Cardiac muscle cell (in vitro differentiated cells and primary cell): Measurements from ENCODE around the gene SRPK2. TPM values are rescaled to one million over a fixed set of nuclear protein-coding genes. Genes with fewer than 3 reads are reported as not detected.

Source experiments
- DNase-seq, 2 donors: peaks; one replicate each; pipeline versions ENCODE4 v3.0.0 to v3.0.0-alpha.2; 2010 to 2017; ENCODE audit warnings: low read depth in 1 of 2, low spot score in 1 of 2
- H3K27ac ChIP-seq: fragments of 200-600 bp; sonication (generic); 2 replicates; pipeline ENCODE4 v1.5.1; 2016
- H3K27me3 ChIP-seq: fragments of 200-600 bp; sonication (generic); 2 replicates; pipeline ENCODE4 v1.6.0; 2016; ENCODE audit warnings: control low read depth
- H3K36me3 ChIP-seq: fragments of 200-600 bp; sonication (generic); 2 replicates; pipeline ENCODE4 v1.5.1; 2016; ENCODE audit warnings: control low read depth
- H3K4me1 ChIP-seq: fragments of 200-600 bp; sonication (generic); 2 replicates; pipeline ENCODE4 v1.8.1; 2017; ENCODE audit warnings: low read depth, mild to moderate bottlenecking, mixed run types
- H3K4me3 ChIP-seq: fragments of 200-600 bp; sonication (generic); 2 replicates; pipeline ENCODE4 v1.5.1; 2016; ENCODE audit warnings: mild to moderate bottlenecking
- H3K9me3 ChIP-seq: fragments of 200-600 bp; sonication (generic); 2 replicates; pipeline ENCODE4 v1.5.1; 2017; ENCODE audit warnings: low read depth, mild to moderate bottlenecking, control low read depth
- CTCF ChIP-seq: IDR thresholded peaks from 2 replicates; pipeline ENCODE4 v1.5.1; 2012; ENCODE audit warnings: low read depth, mild to moderate bottlenecking, low read length
- polyA plus RNA-seq: library from polyadenylated mRNA; unstranded; fragments of >200 nt; fragmentation: Nextera tagmentation; extraction: Ambion mirVana; gene quantifications from 2 replicates; pipeline ENCODE4 v1.2.1, GENCODE V29; 2016
- total RNA-seq: library from RNA; depleted of rRNA; stranded (reverse); fragments of >200 nt; gene quantifications from 2 replicates; pipeline ENCODE4 v1.2.3, GENCODE V29; 2016

SRPK2 gene
- total and polyA plus RNA-seq, 2 experiments from 2014 or later = 35.4 to 37.1 TPM

GRCh38 chr7:105222953-105223352, 165.8 kb downstream of the SRPK2 start:
- H3K9me3 ChIP-seq = no peaks in the 10 kb centered on the region
- DNase-seq = no peak
- TF ChIP-seq CTCF = no peak
- no peaks in the 10 kb centered on the region for H3K4me1 ChIP-seq
- no peak overlapping the region for H3K4me3 ChIP-seq
- no peaks in the 10 kb centered on the region for H3K27me3 ChIP-seq
- no peaks in the 10 kb centered on the region for H3K36me3 ChIP-seq
- H3K27ac ChIP-seq = no peak overlapping the region

GRCh38 chr7:105219771-105220160, 169.0 kb downstream of the SRPK2 start:
- Histone ChIP-seq H3K9me3 (no peaks in the 10 kb centered on the region), H3K36me3 (no peaks in the 10 kb centered on the region), H3K27me3 (no peaks in the 10 kb centered on the region), H3K4me3 (no peak overlapping the region), H3K4me1 (no peaks in the 10 kb centered on the region), H3K27ac (no peak overlapping the region)
- DNase-seq = peak in 1 of 2 donors; percentile 13
- no peak for TF ChIP-seq CTCF

GRCh38 chr7:105218939-105219770, 169.6 kb downstream of the SRPK2 start:
- no peaks in the 10 kb centered on the region for H3K36me3 ChIP-seq
- no peak for TF ChIP-seq CTCF
- H3K27ac ChIP-seq = no peak overlapping the region
- no peak overlapping the region for H3K4me3 ChIP-seq
- no peaks in the 10 kb centered on the region for H3K9me3 ChIP-seq
- no peaks in the 10 kb centered on the region for H3K4me1 ChIP-seq
- DNase-seq = no peak
- no peaks in the 10 kb centered on the region for H3K27me3 ChIP-seq

- no peaks in the 10 kb centered on the region for H3K36me3 ChIP-seq
- TF ChIP-seq CTCF = no peak
- DNase-seq = no peak
- H3K4me3 ChIP-seq = no peak overlapping the region
- no peak overlapping the region for H3K27ac ChIP-seq
- no peaks in the 10 kb centered on the region for H3K27me3 ChIP-seq
- H3K4me1 ChIP-seq = no peaks in the 10 kb centered on the region
- H3K9me3 ChIP-seq = no peaks in the 10 kb centered on the region
These were observed 170.5 kb downstream of the SRPK2 start for GRCh38 chr7:105218215-105218614.

- Histone ChIP-seq H3K36me3 (no peaks in the 10 kb centered on the region), H3K4me3 (no peak overlapping the region), H3K9me3 (no peaks in the 10 kb centered on the region), H3K27me3 (no peaks in the 10 kb centered on the region), H3K27ac (no peak overlapping the region), H3K4me1 (no peaks in the 10 kb centered on the region)
- DNase-seq = no peak
- TF ChIP-seq CTCF = no peak
These were observed 171.9 kb downstream of the SRPK2 start for GRCh38 chr7:105216786-105217185.
